ENCODE data around the gene OPA1.

DNA sequence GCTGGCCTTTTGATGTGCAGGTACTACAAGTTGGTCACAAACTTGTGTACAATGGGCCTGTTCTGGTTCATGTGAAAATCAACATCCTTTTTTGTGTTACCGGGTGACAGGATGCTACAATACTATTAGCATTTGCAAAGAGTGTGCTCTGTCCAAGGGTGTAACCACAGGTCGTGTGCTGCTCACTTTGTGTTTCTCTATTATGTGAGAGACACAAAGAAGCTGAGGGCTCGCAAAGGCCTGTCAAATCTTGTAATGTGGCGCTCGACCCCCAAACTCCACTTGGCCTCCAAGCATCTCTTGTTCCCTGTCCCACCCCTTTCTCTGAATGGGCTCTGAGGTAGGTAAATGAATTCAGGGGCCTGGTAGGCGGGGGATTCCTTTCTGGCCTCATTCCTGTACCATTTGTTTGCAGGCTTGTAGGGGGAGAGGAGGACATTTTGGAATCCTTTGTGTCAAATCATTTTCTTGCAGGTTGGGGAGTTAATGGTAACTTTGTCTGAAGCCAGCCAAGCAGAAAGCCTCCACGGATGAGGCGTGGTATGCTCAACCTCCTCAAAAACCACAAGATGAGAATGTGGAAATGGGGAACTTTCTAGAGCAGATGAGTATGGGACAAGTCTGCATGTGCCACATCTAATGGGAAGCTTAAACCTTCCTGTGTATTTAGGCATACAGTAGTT is 109.1 kb downstream of the OPA1 start:
- TF ChIP-seq, protein P1, sequence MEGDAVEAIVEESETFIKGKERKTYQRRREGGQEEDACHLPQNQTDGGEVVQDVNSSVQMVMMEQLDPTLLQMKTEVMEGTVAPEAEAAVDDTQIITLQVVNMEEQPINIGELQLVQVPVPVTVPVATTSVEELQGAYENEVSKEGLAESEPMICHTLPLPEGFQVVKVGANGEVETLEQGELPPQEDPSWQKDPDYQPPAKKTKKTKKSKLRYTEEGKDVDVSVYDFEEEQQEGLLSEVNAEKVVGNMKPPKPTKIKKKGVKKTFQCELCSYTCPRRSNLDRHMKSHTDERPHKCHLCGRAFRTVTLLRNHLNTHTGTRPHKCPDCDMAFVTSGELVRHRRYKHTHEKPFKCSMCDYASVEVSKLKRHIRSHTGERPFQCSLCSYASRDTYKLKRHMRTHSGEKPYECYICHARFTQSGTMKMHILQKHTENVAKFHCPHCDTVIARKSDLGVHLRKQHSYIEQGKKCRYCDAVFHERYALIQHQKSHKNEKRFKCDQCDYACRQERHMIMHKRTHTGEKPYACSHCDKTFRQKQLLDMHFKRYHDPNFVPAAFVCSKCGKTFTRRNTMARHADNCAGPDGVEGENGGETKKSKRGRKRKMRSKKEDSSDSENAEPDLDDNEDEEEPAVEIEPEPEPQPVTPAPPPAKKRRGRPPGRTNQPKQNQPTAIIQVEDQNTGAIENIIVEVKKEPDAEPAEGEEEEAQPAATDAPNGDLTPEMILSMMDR (IDR thresholded peaks at IDR 0.05), result no peak
- TF ChIP-seq POLR2A (IDR thresholded peaks at IDR 0.05; ENCODE audit: low read depth), result no peak
